Trophoblast cell (in vitro differentiated cells and primary cell): ENCODE data around the gene LTC4S.

Experiments used
- DNase-seq, 2 donors: peaks; one replicate each; pipeline ENCODE4 v3.0.0-alpha.2; 2016
- H2AFZ ChIP-seq: 2 replicates; pipeline ENCODE4 v1.6.1; 2013; ENCODE audit warnings: low read length, moderate library complexity, mild to moderate bottlenecking; ENCODE audit not compliant: insufficient read depth, poor library complexity
- H2AK5ac ChIP-seq: 2 replicates; pipeline ENCODE4 v1.6.1; 2013; ENCODE audit warnings: mild to moderate bottlenecking, low read length
- H2BK120ac ChIP-seq: 2 replicates; pipeline ENCODE4 v1.6.1; 2013; ENCODE audit warnings: low read length, mild to moderate bottlenecking, moderate library complexity; ENCODE audit not compliant: insufficient read depth, poor library complexity
- H2BK12ac ChIP-seq: 2 replicates; pipeline ENCODE4 v1.6.1; 2013; ENCODE audit warnings: mild to moderate bottlenecking, low read length, moderate library complexity
- H2BK5ac ChIP-seq: 2 replicates; pipeline ENCODE4 v1.6.1; 2013; ENCODE audit warnings: low read length, low read depth, moderate library complexity, mild to moderate bottlenecking; ENCODE audit not compliant: poor library complexity
- H3K14ac ChIP-seq: 2 replicates; pipeline ENCODE4 v1.6.1; 2013; ENCODE audit warnings: mild to moderate bottlenecking, low read length
- H3K18ac ChIP-seq: 2 replicates; pipeline ENCODE4 v1.6.1; 2013; ENCODE audit warnings: mild to moderate bottlenecking, low read length
- H3K23ac ChIP-seq: 2 replicates; pipeline ENCODE4 v1.6.1; 2013; ENCODE audit warnings: low read length
- H3K27ac ChIP-seq: 2 replicates; pipeline ENCODE4 v1.5.1; 2013; ENCODE audit warnings: low read depth, mild to moderate bottlenecking, inconsistent platforms, low read length, moderate library complexity
- H3K27me3 ChIP-seq: 2 replicates; pipeline ENCODE4 v1.6.1; 2013; ENCODE audit warnings: inconsistent platforms, mild to moderate bottlenecking, low read length, moderate library complexity; ENCODE audit not compliant: insufficient read depth
- H3K36me3 ChIP-seq, 2 experiments: 1 replicate in 1 of 2; 2 replicates in 1 of 2; pipeline ENCODE4 v1.6.1; 2013; ENCODE audit warnings: low read length in 2 of 2, mild to moderate bottlenecking in 2 of 2, moderate library complexity in 1 of 2; ENCODE audit not compliant: insufficient read depth in 2 of 2, control insufficient read depth in 1 of 2
- H3K4ac ChIP-seq: 2 replicates; pipeline ENCODE4 v1.6.1; 2013; ENCODE audit warnings: low read depth, mild to moderate bottlenecking, low read length, moderate library complexity
- H3K4me1 ChIP-seq, 2 experiments: 1 replicate in 1 of 2; 2 replicates in 1 of 2; pipeline ENCODE4 v1.6.1; 2013; ENCODE audit warnings: low read length in 2 of 2, mild to moderate bottlenecking in 2 of 2, moderate library complexity in 1 of 2; ENCODE audit not compliant: insufficient read depth in 2 of 2, control insufficient read depth in 1 of 2
- H3K4me2 ChIP-seq: 2 replicates; pipeline ENCODE4 v1.6.1; 2013; ENCODE audit warnings: inconsistent platforms, mild to moderate bottlenecking, low read length, moderate library complexity
- H3K4me3 ChIP-seq: 2 replicates; pipeline ENCODE4 v1.5.1; 2013; ENCODE audit warnings: mild to moderate bottlenecking, low read depth, low read length, inconsistent platforms
- H3K79me1 ChIP-seq: one replicate; pipeline ENCODE4 v1.6.1; 2013; ENCODE audit warnings: low read length
- H3K79me2 ChIP-seq: 2 replicates; pipeline ENCODE4 v1.6.1; 2013; ENCODE audit warnings: low read length, mild to moderate bottlenecking; ENCODE audit not compliant: control insufficient read depth, insufficient read depth, poor library complexity
- H3K9ac ChIP-seq: 2 replicates; pipeline ENCODE4 v1.6.1; 2013; ENCODE audit warnings: mild to moderate bottlenecking, low read length
- H3K9me3 ChIP-seq: 2 replicates; pipeline ENCODE4 v1.6.1; 2013; ENCODE audit warnings: low read depth, mild to moderate bottlenecking, control low read depth, inconsistent platforms, low read length; ENCODE audit not compliant: insufficient read depth
- H4K12ac ChIP-seq: 2 replicates; pipeline ENCODE4 v1.6.1; 2013; ENCODE audit warnings: low read depth, mild to moderate bottlenecking, low read length, moderate library complexity
- H4K8ac ChIP-seq: 2 replicates; pipeline ENCODE4 v1.6.1; 2013; ENCODE audit warnings: low read depth, mild to moderate bottlenecking, low read length, moderate library complexity
- H4K91ac ChIP-seq: one replicate; pipeline ENCODE4 v1.6.1; 2013; ENCODE audit warnings: low read depth, mild to moderate bottlenecking, low read length, moderate library complexity
- WGBS: extraction: QIAGEN DNeasy Blood & Tissue Kit; methylation state at CpG from one replicate; pipeline ENCODE4 v1.1.7; 2013; ENCODE audit warnings: missing lambda C conversion rate; ENCODE audit not compliant: insufficient read length, insufficient coverage; ENCODE audit errors: extremely low coverage; 5-methylcytosine and 5-hydroxymethylcytosine counted together

Gene LTC4S

DNA sequence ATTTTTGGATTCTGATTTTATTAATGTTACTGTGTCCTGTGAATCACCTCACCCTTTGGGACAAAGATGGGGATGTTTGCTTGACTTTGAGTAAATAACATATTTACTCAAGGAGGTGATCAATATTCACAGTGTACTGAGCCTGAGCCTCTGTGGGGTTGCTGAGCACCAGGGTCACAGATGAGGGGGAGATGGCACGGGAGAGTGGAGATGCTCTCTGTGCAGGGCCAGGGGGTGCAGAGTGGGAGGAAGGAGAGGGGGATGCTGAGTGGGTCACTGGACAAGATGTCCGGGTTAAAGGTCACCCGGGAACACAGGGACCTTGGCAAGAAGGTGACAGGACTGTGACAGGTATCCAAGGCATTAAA lies 30.9 kb downstream of the LTC4S start:
- Histone ChIP-seq H3K9me3 (peaks cover 2% of the 10 kb centered on the region), H2BK120ac (no peak overlapping the region), H3K4ac (no peak overlapping the region), H3K18ac (no peak overlapping the region), H4K12ac (no peak overlapping the region), H3K14ac (no peak overlapping the region), H2BK12ac (no peak overlapping the region), H3K36me3 (peaks cover 61 to 65% of the 10 kb centered on the region in 2 experiments), H3K4me1 (peaks cover 15 to 18% of the 10 kb centered on the region in 2 experiments), H4K8ac (no peak overlapping the region), H2AK5ac (no peak overlapping the region), H3K27ac (no peak overlapping the region), H3K27me3 (no peaks in the 10 kb centered on the region), H2AFZ (no peak overlapping the region), H3K23ac (no peak overlapping the region), H3K79me1 (peaks cover 17% of the 10 kb centered on the region), H4K91ac (no peak overlapping the region), H2BK5ac (no peak overlapping the region), H3K4me3 (no peak overlapping the region), H3K4me2 (no peak overlapping the region), H3K79me2 (peaks cover 24% of the 10 kb centered on the region), H3K9ac (no peak overlapping the region)
- WGBS = no CpG with 5 or more reads among the region's 3 CpGs
- DNase-seq = no peak

DNA sequence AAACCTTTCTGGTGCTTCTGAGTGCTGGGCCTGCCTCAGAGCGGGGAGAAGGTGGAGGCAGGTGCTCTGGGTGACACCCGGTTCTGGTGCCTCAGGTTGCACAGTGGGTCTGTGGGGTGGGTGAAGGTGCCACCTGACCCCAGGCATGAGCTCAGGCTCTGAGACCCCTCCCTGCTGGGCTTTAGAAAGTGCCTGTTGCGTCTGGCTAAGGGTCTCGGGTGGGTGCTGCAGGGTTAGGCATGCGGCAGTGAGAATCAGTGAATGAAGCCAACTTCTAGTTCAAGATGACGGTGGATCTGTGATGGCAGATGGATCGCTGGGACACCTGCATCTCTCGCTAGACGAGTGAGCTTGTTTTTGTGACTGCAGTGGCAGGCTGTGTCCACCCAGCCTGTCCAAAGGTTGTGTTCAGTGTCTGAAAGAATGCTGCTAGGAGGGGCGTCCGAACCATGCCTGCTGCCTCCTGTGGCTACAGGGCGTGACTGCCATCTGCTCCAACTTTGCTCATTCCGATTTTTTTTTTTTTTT lies 31.9 kb downstream of the LTC4S start:
- H2AFZ ChIP-seq = no peak overlapping the region
- peaks cover 3% of the 10 kb centered on the region for H3K9me3 ChIP-seq
- peaks cover 7 to 10% of the 10 kb centered on the region in 2 experiments for H3K4me1 ChIP-seq
- WGBS = no CpG with 5 or more reads among the region's 13 CpGs
- no peak overlapping the region for H3K4me3 ChIP-seq
- no peak overlapping the region for H3K23ac ChIP-seq
- H3K4ac ChIP-seq = no peak overlapping the region
- DNase-seq = peak in 1 of 2 donors; percentile 37
- no peak overlapping the region for H3K4me2 ChIP-seq
- H4K91ac ChIP-seq = no peak overlapping the region
- H3K27ac ChIP-seq = no peak overlapping the region
- no peak overlapping the region for H4K12ac ChIP-seq
- H3K79me2 ChIP-seq = peaks cover 17% of the 10 kb centered on the region
- H3K27me3 ChIP-seq = no peaks in the 10 kb centered on the region
- H2BK120ac ChIP-seq = no peak overlapping the region
- no peak overlapping the region for H3K9ac ChIP-seq
- no peak overlapping the region for H2BK12ac ChIP-seq
- H3K14ac ChIP-seq = no peak overlapping the region
- no peak overlapping the region for H3K18ac ChIP-seq
- no peak overlapping the region for H2AK5ac ChIP-seq
- H3K36me3 ChIP-seq = peaks cover 60 to 72% of the 10 kb centered on the region in 2 experiments
- no peak overlapping the region for H4K8ac ChIP-seq
- H2BK5ac ChIP-seq = no peak overlapping the region
- peaks cover 8% of the 10 kb centered on the region for H3K79me1 ChIP-seq

- H3K4me1 ChIP-seq = peaks cover 1 to 4% of the 10 kb centered on the region in 2 experiments
- H2BK120ac ChIP-seq = no peak overlapping the region
- no peak overlapping the region for H3K18ac ChIP-seq
- peaks cover 71 to 82% of the 10 kb centered on the region in 2 experiments for H3K36me3 ChIP-seq
- no peak overlapping the region for H2AFZ ChIP-seq
- no peak overlapping the region for H3K27ac ChIP-seq
- H3K79me1 ChIP-seq = no peaks in the 10 kb centered on the region
- H3K9ac ChIP-seq = no peak overlapping the region
- no peak overlapping the region for H3K23ac ChIP-seq
- peaks cover 3% of the 10 kb centered on the region for H3K79me2 ChIP-seq
- no peak overlapping the region for H3K4me3 ChIP-seq
- H2BK12ac ChIP-seq = no peak overlapping the region
- no peak overlapping the region for H4K8ac ChIP-seq
- H3K4me2 ChIP-seq = no peak overlapping the region
- no peak overlapping the region for H4K12ac ChIP-seq
- peaks cover 6% of the 10 kb centered on the region for H3K9me3 ChIP-seq
- no peak overlapping the region for H2BK5ac ChIP-seq
- H4K91ac ChIP-seq = no peak overlapping the region
- H3K27me3 ChIP-seq = no peaks in the 10 kb centered on the region
- DNase-seq = peak in 1 of 2 donors; percentile 39
- H2AK5ac ChIP-seq = no peak overlapping the region
- no CpG with 5 or more reads among the region's 9 CpGs for WGBS
- H3K14ac ChIP-seq = no peak overlapping the region
- no peak overlapping the region for H3K4ac ChIP-seq
These were observed 33.9 kb downstream of the LTC4S start for GRCh38 chr5:179827680-179828079.

DNA sequence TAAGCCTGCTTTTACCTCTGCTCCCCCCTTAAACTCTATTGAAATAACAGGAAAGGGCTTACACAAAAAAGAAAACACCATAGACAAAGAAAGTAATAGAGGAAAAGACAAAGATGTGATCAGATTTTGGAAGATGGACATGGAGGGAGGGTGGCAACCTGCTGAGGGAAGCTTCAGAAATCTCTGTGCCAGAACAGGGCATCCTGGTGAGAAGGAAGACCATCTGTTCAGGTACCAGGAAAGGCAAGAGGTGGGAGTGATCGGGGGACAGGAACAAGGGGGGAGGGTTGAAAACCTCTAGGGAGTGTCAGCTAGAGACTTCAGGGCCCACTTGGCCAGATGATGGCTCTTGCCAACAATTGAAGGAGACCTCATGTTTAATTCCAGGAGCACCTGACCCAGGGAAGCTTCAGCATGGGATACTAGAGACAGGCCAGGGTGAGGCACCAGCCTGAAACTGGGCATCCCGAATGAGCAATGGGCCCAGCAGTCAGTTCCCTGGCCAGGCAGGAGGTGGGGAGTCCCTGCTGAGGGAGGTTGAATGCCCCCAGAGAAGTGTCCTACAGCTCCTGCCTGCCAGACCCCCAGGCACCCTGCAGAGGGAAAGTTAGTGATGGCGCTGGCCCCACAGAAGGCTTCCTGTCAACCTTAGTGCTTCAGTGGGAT lies 35.1 kb downstream of the LTC4S start:
- Histone ChIP-seq H3K18ac (no peak overlapping the region), H3K23ac (no peak overlapping the region), H3K79me2 (no peaks in the 10 kb centered on the region), H3K4ac (no peak overlapping the region), H2AK5ac (no peak overlapping the region), H3K9me3 (peaks cover 8% of the 10 kb centered on the region), H2AFZ (no peak overlapping the region), H3K4me2 (no peak overlapping the region), H2BK120ac (no peak overlapping the region), H4K91ac (no peak overlapping the region), H4K12ac (no peak overlapping the region), H3K4me3 (no peak overlapping the region), H3K79me1 (no peaks in the 10 kb centered on the region), H2BK12ac (no peak overlapping the region), H3K9ac (no peak overlapping the region), H3K4me1 (no peaks in the 10 kb centered on the region), H3K14ac (no peak overlapping the region), H2BK5ac (no peak overlapping the region), H3K27me3 (no peaks in the 10 kb centered on the region), H3K36me3 (peaks cover 72 to 84% of the 10 kb centered on the region in 2 experiments), H4K8ac (no peak overlapping the region), H3K27ac (no peak overlapping the region)
- DNase-seq = peak in 1 of 2 donors; percentile 1
- WGBS = no CpG with 5 or more reads among the region's 3 CpGs
